Measurements from ENCODE around the gene CD2AP.

The CD2AP gene

DNA sequence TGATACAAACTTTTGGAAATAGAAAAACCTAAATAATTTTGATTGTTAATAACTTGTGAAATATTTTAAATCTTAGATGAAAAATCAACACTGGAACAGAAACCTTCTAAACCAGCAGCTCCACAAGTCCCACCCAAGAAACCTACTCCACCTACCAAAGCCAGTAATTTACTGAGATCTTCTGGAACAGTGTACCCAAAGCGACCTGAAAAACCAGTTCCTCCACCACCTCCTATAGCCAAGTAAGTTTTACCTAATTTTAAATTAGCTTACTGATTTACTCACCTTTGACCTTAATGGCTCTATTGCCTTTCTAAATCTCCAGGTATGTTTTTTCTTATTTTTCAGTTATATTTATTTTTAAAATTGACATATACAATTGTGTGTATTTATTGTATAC lies 118.2 kb downstream of the CD2AP start:
- no peak for TF ChIP-seq FOXP2 (optimal IDR thresholded peaks at IDR 0.05; ENCODE audit: borderline replicate concordance, extremely low read depth, extremely low read length, insufficient read depth)
- TF ChIP-seq TAF1 (IDR thresholded peaks at IDR 0.05; ENCODE audit: borderline replicate concordance, insufficient read depth, low read length): no peak

- TF ChIP-seq, protein P1, sequence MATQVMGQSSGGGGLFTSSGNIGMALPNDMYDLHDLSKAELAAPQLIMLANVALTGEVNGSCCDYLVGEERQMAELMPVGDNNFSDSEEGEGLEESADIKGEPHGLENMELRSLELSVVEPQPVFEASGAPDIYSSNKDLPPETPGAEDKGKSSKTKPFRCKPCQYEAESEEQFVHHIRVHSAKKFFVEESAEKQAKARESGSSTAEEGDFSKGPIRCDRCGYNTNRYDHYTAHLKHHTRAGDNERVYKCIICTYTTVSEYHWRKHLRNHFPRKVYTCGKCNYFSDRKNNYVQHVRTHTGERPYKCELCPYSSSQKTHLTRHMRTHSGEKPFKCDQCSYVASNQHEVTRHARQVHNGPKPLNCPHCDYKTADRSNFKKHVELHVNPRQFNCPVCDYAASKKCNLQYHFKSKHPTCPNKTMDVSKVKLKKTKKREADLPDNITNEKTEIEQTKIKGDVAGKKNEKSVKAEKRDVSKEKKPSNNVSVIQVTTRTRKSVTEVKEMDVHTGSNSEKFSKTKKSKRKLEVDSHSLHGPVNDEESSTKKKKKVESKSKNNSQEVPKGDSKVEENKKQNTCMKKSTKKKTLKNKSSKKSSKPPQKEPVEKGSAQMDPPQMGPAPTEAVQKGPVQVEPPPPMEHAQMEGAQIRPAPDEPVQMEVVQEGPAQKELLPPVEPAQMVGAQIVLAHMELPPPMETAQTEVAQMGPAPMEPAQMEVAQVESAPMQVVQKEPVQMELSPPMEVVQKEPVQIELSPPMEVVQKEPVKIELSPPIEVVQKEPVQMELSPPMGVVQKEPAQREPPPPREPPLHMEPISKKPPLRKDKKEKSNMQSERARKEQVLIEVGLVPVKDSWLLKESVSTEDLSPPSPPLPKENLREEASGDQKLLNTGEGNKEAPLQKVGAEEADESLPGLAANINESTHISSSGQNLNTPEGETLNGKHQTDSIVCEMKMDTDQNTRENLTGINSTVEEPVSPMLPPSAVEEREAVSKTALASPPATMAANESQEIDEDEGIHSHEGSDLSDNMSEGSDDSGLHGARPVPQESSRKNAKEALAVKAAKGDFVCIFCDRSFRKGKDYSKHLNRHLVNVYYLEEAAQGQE (IDR thresholded peaks at IDR 0.05; ENCODE audit: insufficient read depth in 1 of 2, low read depth in 2 of 2, low read length in 2 of 2): no peak
- TF ChIP-seq POLR2AphosphoS5 (IDR thresholded peaks at IDR 0.05; ENCODE audit: low read depth, low read length) (no peak), SIN3A (IDR thresholded peaks at IDR 0.05; ENCODE audit: borderline replicate concordance, insufficient read depth, low read length) (no peak), TAF1 (IDR thresholded peaks at IDR 0.05; ENCODE audit: borderline replicate concordance, insufficient read depth, low read length) (no peak), FOXP2 (optimal IDR thresholded peaks at IDR 0.05; ENCODE audit: borderline replicate concordance, extremely low read depth, extremely low read length, insufficient read depth) (no peak)
Observed at GRCh38 chr6:47598367-47598766, 120.8 kb downstream of the CD2AP start.

GRCh38 chr6:47599512-47599911 lies 121.9 kb downstream of the CD2AP start:
- TF ChIP-seq POLR2AphosphoS5 (IDR thresholded peaks at IDR 0.05; ENCODE audit: low read depth, low read length): no peak
- TF ChIP-seq FOXP2 (optimal IDR thresholded peaks at IDR 0.05; ENCODE audit: borderline replicate concordance, extremely low read depth, extremely low read length, insufficient read depth): no peak
- TF ChIP-seq, protein P1 (IDR thresholded peaks at IDR 0.05; ENCODE audit: insufficient read depth in 1 of 2, low read depth in 2 of 2, low read length in 2 of 2): no peak
- no peak for TF ChIP-seq SIN3A (IDR thresholded peaks at IDR 0.05; ENCODE audit: borderline replicate concordance, insufficient read depth, low read length)
- no peak for TF ChIP-seq TAF1 (IDR thresholded peaks at IDR 0.05; ENCODE audit: borderline replicate concordance, insufficient read depth, low read length)

GRCh38 chr6:47603227-47603626 lies 125.6 kb downstream of the CD2AP start:
- TF ChIP-seq FOXP2 (optimal IDR thresholded peaks at IDR 0.05; ENCODE audit: borderline replicate concordance, extremely low read depth, extremely low read length, insufficient read depth) (no peak), SIN3A (IDR thresholded peaks at IDR 0.05; ENCODE audit: borderline replicate concordance, insufficient read depth, low read length) (no peak), TAF1 (IDR thresholded peaks at IDR 0.05; ENCODE audit: borderline replicate concordance, insufficient read depth, low read length) (no peak), POLR2AphosphoS5 (IDR thresholded peaks at IDR 0.05; ENCODE audit: low read depth, low read length) (no peak)
- TF ChIP-seq, protein P1 (IDR thresholded peaks at IDR 0.05; ENCODE audit: insufficient read depth in 1 of 2, low read depth in 2 of 2, low read length in 2 of 2): no peak

DNA sequence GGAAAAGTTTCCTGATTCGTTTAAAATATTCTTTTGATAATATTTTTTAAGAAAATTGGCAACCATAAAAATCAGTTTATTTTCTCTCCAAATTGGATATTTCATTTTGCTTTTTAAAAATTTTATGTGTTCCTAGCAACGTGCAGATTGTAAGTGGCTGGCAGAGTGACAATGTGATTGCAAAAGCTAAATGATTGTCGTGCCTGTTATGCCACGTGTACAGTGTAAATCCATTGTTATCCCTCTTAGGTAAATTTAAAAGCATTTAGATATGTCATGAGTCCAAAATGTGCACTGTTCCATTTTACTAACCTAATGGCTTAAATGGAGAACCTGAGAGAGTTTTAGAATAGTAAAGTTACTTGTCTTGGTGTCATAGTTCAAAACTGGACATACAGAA lies 126.4 kb downstream of the CD2AP start:
- TF ChIP-seq POLR2AphosphoS5 (IDR thresholded peaks at IDR 0.05; ENCODE audit: low read depth, low read length) (no peak), FOXP2 (optimal IDR thresholded peaks at IDR 0.05; ENCODE audit: borderline replicate concordance, extremely low read depth, extremely low read length, insufficient read depth) (no peak), TAF1 (IDR thresholded peaks at IDR 0.05; ENCODE audit: borderline replicate concordance, insufficient read depth, low read length) (no peak), SIN3A (IDR thresholded peaks at IDR 0.05; ENCODE audit: borderline replicate concordance, insufficient read depth, low read length) (no peak)
- TF ChIP-seq, protein P1 (IDR thresholded peaks at IDR 0.05; ENCODE audit: insufficient read depth in 1 of 2, low read depth in 2 of 2, low read length in 2 of 2): no peak

Data from PFSK-1 (cell line).